ENCODE measurements around the gene PBX1. TPM values are rescaled to one million over a fixed set of nuclear protein-coding genes. Genes with fewer than 3 reads are reported as not detected.
A peak's percentile ranks its signal among the peaks of the same experiment; 100 is the strongest.

PBX1 gene
- total and polyA plus RNA-seq, 2 of the 4 experiments (the other 2 are of a cell fraction), result 13.9 to 17.9 TPM

- intact Hi-C loops (cut with micrococcal nuclease), result loop anchor here (5.0 kb wide), 1 partner anchor 64 kb away; no protein-coding TSS in a partner anchor
Observed at GRCh38 chr1:164708596-164708995, 149.6 kb downstream of the PBX1 start.

More at GRCh38 chr1:164708596-164708995, 149.6 kb downstream of the PBX1 start:
- CTCF ChIA-PET, result interaction anchor here (0.6 to 0.9 kb wide), 2 partner anchors 9 to 16 kb away, joined by 3 to 4 read pairs; no protein-coding TSS in a partner anchor
- dilution Hi-C loops (cut with HindIII; ENCODE audit: low sequenced_read_pairs, unreplicated experiment), result no loop called here
- Histone ChIP-seq H3K36me3 (ENCODE audit: control insufficient read depth, insufficient read depth, low read length) (no peaks in the 10 kb centered on the region), H2AFZ (replicated peaks; ENCODE audit: low read length, poor library complexity) (no peak overlapping the region), H2AK5ac (ENCODE audit: low read depth, low read length) (peak overlapping the region; percentile 23; the same call in 1 of the 2 replicates), H4K20me1 (ENCODE audit: insufficient read depth, low read length) (0 out of 2 replicates have a peak, but pooled peaks cover 5% of the 10 kb centered on the region), H3K9ac (ENCODE audit: low read depth, low read length) (no peak overlapping the region), H3K4me2 (ENCODE audit: low read depth, low read length) (no peak overlapping the region), H3K27ac (ENCODE audit: insufficient read depth, low read length) (peak overlapping the region; percentile 52; the same call in 1 of the 2 replicates), H3K79me1 (ENCODE audit: low read depth in 1 of 2, low read length in 2 of 2) (peaks cover 15 to 16% of the 10 kb centered on the region in 2 experiments; a peak in 3 of 4 replicates), H3K4me3 (ENCODE audit: insufficient read depth, low read depth, low read length) (no peak overlapping the region), H3K14ac (replicated peaks; ENCODE audit: low read depth, low read length) (peak overlapping the region; percentile 68; the same call in 1 of the 2 replicates), H2BK120ac (ENCODE audit: low read depth, low read length) (0 out of 2 replicates have a peak overlapping the region, but pooled peaks have one; percentile 58), H3K18ac (ENCODE audit: low read depth, low read length) (peak overlapping the region; percentile 3; the same call in 1 of the 2 replicates), H3K9me3 (ENCODE audit: control insufficient read depth, insufficient read depth, low read length) (no peaks in the 10 kb centered on the region), H3K56ac (ENCODE audit: extremely low read depth, insufficient read depth, low read length) (no peak overlapping the region), H2BK5ac (ENCODE audit: low read depth, low read length, poor library complexity, severe bottlenecking) (no peak overlapping the region), H2BK20ac (ENCODE audit: low read depth, low read length) (peak overlapping the region; percentile 33; the same call in 1 of the 2 replicates), H3K27me3 (ENCODE audit: control insufficient read depth, insufficient read depth, low read length) (no peaks in the 10 kb centered on the region), H4K5ac (ENCODE audit: low read depth, low read length) (peak overlapping the region; percentile 10; the same call in 1 of the 2 replicates), H3K4ac (ENCODE audit: low read depth, low read length) (peak overlapping the region; percentile 59), H3K4me1 (ENCODE audit: control insufficient read depth, insufficient read depth, low read length) (peaks cover 28% of the 10 kb centered on the region), H3K9me1 (ENCODE audit: insufficient read depth, low read length) (peaks cover 18% of the 10 kb centered on the region), H3K23ac (ENCODE audit: low read depth, low read length) (no peak overlapping the region), H4K8ac (ENCODE audit: low read depth in 2 of 2, low read length in 2 of 2) (peak overlapping the region in 1 of 2 experiments; percentile 46; a peak in 1 of 4 replicates), H4K91ac (ENCODE audit: insufficient read depth, low read depth, low read length) (no peak overlapping the region), H2AK9ac (replicated peaks; ENCODE audit: low read depth, low read length, poor library complexity) (no peak overlapping the region), H2BK15ac (ENCODE audit: low read depth, low read length) (no peak overlapping the region)
- DNase-seq, result no peak
- in situ Hi-C loops (cut with MboI; ENCODE audit: low sequenced_read_pairs), result no loop called here
- POLR2A ChIA-PET (ENCODE audit: unreplicated experiment), result no interaction called here
- no TSS peak for BruUV-seq (replicated peaks)
- ATAC-seq (ENCODE audit: low read depth), result no peak
- WGBS, 2 experiments (ENCODE audit: extremely low coverage in 2 of 2, insufficient read length in 1 of 2), result no CpG with 5 or more reads among the region's 3 CpGs
- TF ChIP-seq MAZ (IDR thresholded peaks at IDR 0.05; ENCODE audit: borderline replicate concordance, low read depth, low read length), result no peak
- TF ChIP-seq MAFK (IDR thresholded peaks at IDR 0.05; ENCODE audit: low read depth, low read length), result no peak
- no peak for TF ChIP-seq CTCF (conservative IDR thresholded peaks at IDR 0.05; ENCODE audit: low read depth, low read length)
- no peak for TF ChIP-seq CHD1 (IDR thresholded peaks at IDR 0.05; ENCODE audit: low read depth, low read length)
- TF ChIP-seq MXI1 (IDR thresholded peaks at IDR 0.05; ENCODE audit: borderline replicate concordance, low read depth, low read length), result no peak
- TF ChIP-seq RAD21 (IDR thresholded peaks at IDR 0.05; ENCODE audit: low read length), result no peak
- no peak for TF ChIP-seq FOS (IDR thresholded peaks at IDR 0.05; ENCODE audit: low read depth, low read length)
- TF ChIP-seq NFE2L2 (IDR thresholded peaks at IDR 0.05; ENCODE audit: low read depth, low read length), result no peak
- no peak for TF ChIP-seq RFX5 (IDR thresholded peaks at IDR 0.05; ENCODE audit: low read depth, low read length)
- TF ChIP-seq CEBPB (IDR thresholded peaks at IDR 0.05; ENCODE audit: low read depth, low read length), result no peak
- TF ChIP-seq BHLHE40 (IDR thresholded peaks at IDR 0.05; ENCODE audit: low read depth, low read length), result no peak
- no peak for TF ChIP-seq SMC3 (IDR thresholded peaks at IDR 0.05; ENCODE audit: low read depth, low read length)
- TF ChIP-seq ELK1 (IDR thresholded peaks at IDR 0.05; ENCODE audit: borderline replicate concordance, low read depth, low read length), result no peak
